MCF 10A (cell line): Measurements from ENCODE around the gene CAMK2B. TPM values are rescaled to one million over a fixed set of nuclear protein-coding genes. Genes with fewer than 3 reads are reported as not detected.

Experiments
- BruUV-seq: library from RNA; stranded (reverse); fragments of 400-500 nt; replicated peaks from 2 replicates; lab custom pipeline; 2021; lab: Mats Ljungman, UMichigan
- CTCF ChIA-PET: fragments of 300-600 bp; sonication (Branson Sonifier 250); formaldehyde crosslinking; extraction: SDS; loops from one replicate; lab custom pipeline; 2021; ENCODE audit warnings: antibody characterized with exemption, inconsistent platforms; lab: Yijun Ruan, JAX
- POLR2A ChIA-PET: fragments of 300-600, 350-650 bp; sonication (Branson Sonifier 250); formaldehyde crosslinking; extraction: SDS; loops from one replicate; lab custom pipeline; 2020; ENCODE audit warnings: antibody characterized with exemption, inconsistent platforms; lab: Yijun Ruan, JAX
- DNase-seq: peaks from one replicate; pipeline ENCODE4 v3.0.0-alpha.2; 2018; ENCODE audit not compliant: unreplicated experiment
- H3K27ac Mint-ChIP-seq: one replicate; pipeline ENCODE4 v1.8.0; 2022; ENCODE audit warnings: mild to moderate bottlenecking, low read depth, mixed read lengths; ENCODE audit not compliant: unreplicated experiment
- H3K27me3 Mint-ChIP-seq: one replicate; pipeline ENCODE4 v1.8.0; 2022; ENCODE audit warnings: mixed read lengths; ENCODE audit not compliant: insufficient read depth, unreplicated experiment
- H3K36me3 Mint-ChIP-seq: one replicate; pipeline ENCODE4 v1.8.0; 2022; ENCODE audit warnings: mild to moderate bottlenecking, moderate library complexity, mixed read lengths; ENCODE audit not compliant: insufficient read depth, unreplicated experiment
- H3K4me1 Mint-ChIP-seq: one replicate; pipeline ENCODE4 v1.8.0; 2022; ENCODE audit warnings: mixed read lengths; ENCODE audit not compliant: insufficient read depth, unreplicated experiment
- H3K4me3 Mint-ChIP-seq: one replicate; pipeline ENCODE4 v1.8.0; 2022; ENCODE audit warnings: mild to moderate bottlenecking, moderate library complexity, mixed read lengths; ENCODE audit not compliant: unreplicated experiment
- H3K9me3 Mint-ChIP-seq: one replicate; pipeline ENCODE4 v1.8.0; 2022; ENCODE audit warnings: mixed read lengths; ENCODE audit not compliant: unreplicated experiment
- intact Hi-C: fragments of 100-400 bp; cut with micrococcal nuclease; formaldehyde crosslinking; loops from 2 replicates; pipeline ENCODE4 v1.14.1; 2022
- total RNA-seq: library from RNA; stranded (reverse); gene quantifications from 2 replicates; pipeline ENCODE4 v1.2.3, GENCODE V29; 2022
- TF ChIP-seq, protein P1 (sequence below): fragments of 200-600 bp; IDR thresholded peaks from one replicate; pipeline ENCODE4 v1.8.0; 2022; ENCODE audit warnings: antibody characterized with exemption, mild to moderate bottlenecking; ENCODE audit not compliant: unreplicated experiment

The CAMK2B gene
- total RNA-seq, 1 experiment from 2014 or later: 1.8 TPM

GRCh38 chr7:44313621-44314031 is 11.8 kb downstream of the CAMK2B start:
- H3K27me3 Mint-ChIP-seq: no peaks in the 10 kb centered on the region
- no peak for DNase-seq
- intact Hi-C loops: no loop called here
- no peaks in the 10 kb centered on the region for H3K9me3 Mint-ChIP-seq
- H3K27ac Mint-ChIP-seq: no peak overlapping the region
- no TSS peak for BruUV-seq
- POLR2A ChIA-PET: no interaction called here
- CTCF ChIA-PET: no interaction called here
- TF ChIP-seq, protein P1, sequence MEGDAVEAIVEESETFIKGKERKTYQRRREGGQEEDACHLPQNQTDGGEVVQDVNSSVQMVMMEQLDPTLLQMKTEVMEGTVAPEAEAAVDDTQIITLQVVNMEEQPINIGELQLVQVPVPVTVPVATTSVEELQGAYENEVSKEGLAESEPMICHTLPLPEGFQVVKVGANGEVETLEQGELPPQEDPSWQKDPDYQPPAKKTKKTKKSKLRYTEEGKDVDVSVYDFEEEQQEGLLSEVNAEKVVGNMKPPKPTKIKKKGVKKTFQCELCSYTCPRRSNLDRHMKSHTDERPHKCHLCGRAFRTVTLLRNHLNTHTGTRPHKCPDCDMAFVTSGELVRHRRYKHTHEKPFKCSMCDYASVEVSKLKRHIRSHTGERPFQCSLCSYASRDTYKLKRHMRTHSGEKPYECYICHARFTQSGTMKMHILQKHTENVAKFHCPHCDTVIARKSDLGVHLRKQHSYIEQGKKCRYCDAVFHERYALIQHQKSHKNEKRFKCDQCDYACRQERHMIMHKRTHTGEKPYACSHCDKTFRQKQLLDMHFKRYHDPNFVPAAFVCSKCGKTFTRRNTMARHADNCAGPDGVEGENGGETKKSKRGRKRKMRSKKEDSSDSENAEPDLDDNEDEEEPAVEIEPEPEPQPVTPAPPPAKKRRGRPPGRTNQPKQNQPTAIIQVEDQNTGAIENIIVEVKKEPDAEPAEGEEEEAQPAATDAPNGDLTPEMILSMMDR: no peak
- peaks cover under 1% of the 10 kb centered on the region for H3K36me3 Mint-ChIP-seq
- no peak overlapping the region for H3K4me3 Mint-ChIP-seq
- peaks cover under 1% of the 10 kb centered on the region for H3K4me1 Mint-ChIP-seq

DNA sequence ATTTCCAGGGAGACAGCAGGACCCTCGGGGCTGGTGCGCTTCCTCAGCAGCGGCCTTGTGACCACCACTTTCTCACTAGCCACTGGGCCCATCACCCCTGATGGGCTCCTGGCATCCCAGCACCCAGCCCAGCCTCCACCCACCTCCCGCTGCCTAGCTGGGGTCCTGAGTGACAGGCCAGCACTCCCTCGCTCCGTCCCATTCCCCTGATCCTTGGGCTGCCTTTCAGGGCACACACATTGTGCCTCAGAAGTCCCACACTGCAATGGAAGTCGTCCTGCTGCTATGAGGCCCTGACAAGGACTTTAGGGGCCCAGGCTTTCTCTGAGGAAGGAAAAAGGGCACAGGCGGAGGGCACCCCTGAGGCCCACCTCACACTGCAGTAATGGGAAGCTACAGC is 12.4 kb downstream of the CAMK2B start:
- Mint-ChIP-seq H3K4me3 (no peak overlapping the region), H3K27me3 (no peaks in the 10 kb centered on the region), H3K4me1 (peaks cover 6% of the 10 kb centered on the region), H3K36me3 (peaks cover 7% of the 10 kb centered on the region), H3K9me3 (no peaks in the 10 kb centered on the region), H3K27ac (no peak overlapping the region)
- TF ChIP-seq, protein P1: no peak
- ChIA-PET POLR2A (no interaction called here), CTCF (no interaction called here)
- DNase-seq: no peak
- BruUV-seq: no TSS peak
- intact Hi-C loops: no loop called here

- POLR2A ChIA-PET: no interaction called here
- intact Hi-C loops: no loop called here
- CTCF ChIA-PET: no interaction called here
- Mint-ChIP-seq H3K36me3 (peaks cover 7% of the 10 kb centered on the region), H3K4me1 (peaks cover 10% of the 10 kb centered on the region), H3K9me3 (no peaks in the 10 kb centered on the region), H3K27me3 (no peaks in the 10 kb centered on the region), H3K27ac (no peak overlapping the region), H3K4me3 (no peak overlapping the region)
- no TSS peak for BruUV-seq
- TF ChIP-seq, protein P1: no peak
- DNase-seq: no peak
These were observed 13.6 kb downstream of the CAMK2B start for GRCh38 chr7:44311561-44312495.

GRCh38 chr7:44310221-44310848 is 15.1 kb downstream of the CAMK2B start:
- H3K4me1 Mint-ChIP-seq: peaks cover 10% of the 10 kb centered on the region
- TF ChIP-seq, protein P1: no peak
- no TSS peak for BruUV-seq
- ChIA-PET POLR2A (no interaction called here), CTCF (no interaction called here)
- intact Hi-C loops: no loop called here
- no peak overlapping the region for H3K27ac Mint-ChIP-seq
- no peak overlapping the region for H3K4me3 Mint-ChIP-seq
- no peaks in the 10 kb centered on the region for H3K9me3 Mint-ChIP-seq
- H3K36me3 Mint-ChIP-seq: peaks cover 7% of the 10 kb centered on the region
- no peaks in the 10 kb centered on the region for H3K27me3 Mint-ChIP-seq
- no peak for DNase-seq
